K562 (cell line): Measurements from ENCODE around the gene TDRD10. TPM values are rescaled to one million over a fixed set of nuclear protein-coding genes. Genes with fewer than 3 reads are reported as not detected.

ENCODE experiments used
- JUN ChIP-seq, 2 experiments: sonication (generic) in 1 of 2; formaldehyde crosslinking in 1 of 2; IDR thresholded peaks; 2 replicates each; pipeline versions ENCODE4 v1.6.1 to v1.8.0; 2012 to 2022; ENCODE audit warnings: borderline replicate concordance in 2 of 2, mild to moderate bottlenecking in 2 of 2, improper control_type of control experiment in 1 of 2, low read depth in 1 of 2, low read length in 1 of 2, missing genetic modification reagents in 1 of 2
- MYBL2 ChIP-seq, 2 experiments: fragments of 450-650 bp in 1 of 2; sonication (generic) in 1 of 2; formaldehyde crosslinking in 1 of 2; IDR thresholded peaks; 2 replicates each; pipeline versions ENCODE4 v1.6.1 to v1.8.1; 2017 to 2022; ENCODE audit warnings: borderline replicate concordance in 1 of 2, inconsistent platforms in 1 of 2, low read depth in 1 of 2, mild to moderate bottlenecking in 1 of 2, missing genetic modification reagents in 1 of 2, moderate library complexity in 1 of 2
- MYC ChIP-seq, 2 experiments: fragments of 250-450 bp in 1 of 2; sonication (Bioruptor Pico) in 1 of 2; IDR thresholded peaks; 2 replicates each; pipeline versions ENCODE4 v1.5.1 to v1.6.1; 2012 to 2021; ENCODE audit warnings: low read depth in 2 of 2, borderline replicate concordance in 1 of 2, improper control_type of control experiment in 1 of 2, low read length in 1 of 2, mild to moderate bottlenecking in 1 of 2, moderate library complexity in 1 of 2
- OTX1 ChIP-seq: fragments of 450-650 bp; formaldehyde crosslinking; IDR thresholded peaks from 2 replicates; pipeline ENCODE4 v1.4.0; 2022; ENCODE audit warnings: mild to moderate bottlenecking
- SREBF2 ChIP-seq: sonication (generic); formaldehyde crosslinking; IDR thresholded peaks from 2 replicates; pipeline ENCODE4 v1.4.0; 2020; ENCODE audit warnings: mild to moderate bottlenecking, missing genetic modification reagents
- ZKSCAN1 ChIP-seq: fragments of 150-350 bp; IDR thresholded peaks from 2 replicates; pipeline ENCODE4 v1.6.1; 2016; ENCODE audit warnings: low read depth, low read length
- ZSCAN32 ChIP-seq: fragments of 450-650 bp; formaldehyde crosslinking; IDR thresholded peaks from 2 replicates; pipeline ENCODE4 v1.4.0; 2020; ENCODE audit warnings: mild to moderate bottlenecking, moderate library complexity
- polyA plus RNA-seq, 8 experiments: library from polyadenylated mRNA; depleted of rRNA in 4 of 8; stranded (reverse) in 5 of 8; unstranded in 3 of 8; fragments of >200 nt; fragmentation: Nextera tagmentation in 2 of 8; fragmentation: Illumina TruSeq in 1 of 8; extraction: Ambion mirVana in 2 of 8; extraction: Trizol in 1 of 8; gene quantifications; 2 replicates each; pipeline versions ENCODE4 v1.2.1 to v1.2.3, GENCODE V29; 2011 to 2014; ENCODE audit warnings: inconsistent platforms in 1 of 8, missing spikeins in 1 of 8
- total RNA-seq, 7 experiments: library from RNA; depleted of rRNA in 6 of 7; stranded (reverse); fragments of >200 nt in 6 of 7; fragmentation: Illumina TruSeq in 2 of 7; extraction: Trizol in 2 of 7; gene quantifications; 2 replicates each; pipeline versions ENCODE4 v1.2.1 to v1.2.3, GENCODE V29; 2011 to 2021; ENCODE audit warnings: low replicate concordance in 1 of 7
- TF ChIP-seq, protein P1 (sequence below): fragments of 450-650 bp; IDR thresholded peaks from 2 replicates; pipeline ENCODE4 v1.6.1; 2016; ENCODE audit warnings: low read depth
- TF ChIP-seq, protein P2 (sequence below): fragments of 450-650 bp; conservative IDR thresholded peaks from 2 replicates; pipeline ENCODE4 v1.6.1; 2016; ENCODE audit warnings: missing genetic modification characterization, low read depth, mild to moderate bottlenecking, missing compliant biosample characterization, moderate library complexity
- TF ChIP-seq, protein P3 (sequence below): fragments of 200-800 bp; sonication (Bioruptor generic); IDR thresholded peaks from 2 replicates; pipeline ENCODE4 v1.6.1; 2016; ENCODE audit warnings: missing genetic modification characterization, missing compliant biosample characterization

The TDRD10 gene
- total and polyA plus RNA-seq, 9 of the 15 experiments (the other 6 are each of a cell fraction or from before 2014, with no cell fraction given), result not detected

DNA sequence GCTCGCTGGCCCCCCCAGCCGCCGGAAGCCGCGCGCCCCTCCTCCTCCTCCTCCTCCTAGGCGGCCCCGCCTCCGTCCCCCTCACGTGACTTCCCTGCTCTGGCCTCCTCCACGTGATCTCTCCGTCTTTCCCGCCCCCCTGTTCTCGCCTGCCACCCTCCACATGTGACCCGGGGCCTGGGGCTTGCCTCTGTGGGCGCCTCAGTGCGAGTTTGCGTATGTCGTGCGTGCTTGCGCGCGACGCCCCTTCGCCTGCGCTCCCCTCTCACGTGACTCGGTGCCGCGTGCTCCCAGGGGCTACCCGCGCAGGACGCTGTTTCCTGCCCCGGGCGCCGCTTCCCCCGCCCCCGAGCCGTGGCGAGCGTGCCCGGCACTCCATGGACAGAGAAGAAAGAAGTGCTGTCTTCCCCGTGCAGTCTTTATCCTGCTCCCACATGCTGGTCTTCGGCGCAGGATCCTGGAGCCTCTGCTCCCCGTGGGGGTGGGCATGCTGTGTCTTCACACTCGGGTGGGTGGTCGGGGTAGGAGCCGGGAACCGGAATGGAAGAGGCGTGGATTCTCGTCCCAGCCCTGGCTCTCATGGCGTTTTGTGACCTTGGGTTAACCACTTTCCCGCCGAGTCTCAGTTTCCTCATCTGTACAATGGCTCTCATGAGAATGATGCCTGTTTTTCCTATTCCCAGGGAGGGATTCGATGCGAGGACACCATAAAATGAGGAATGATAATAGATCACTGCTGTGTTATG lies 56.9 kb downstream of the TDRD10 start (continued):
- peak; percentile 95 for TF ChIP-seq MYC (IDR thresholded peaks at IDR 0.05; ENCODE audit: low read depth, low read length)
- TF ChIP-seq MYC (CRISPR knock-in tag; IDR thresholded peaks at IDR 0.05; ENCODE audit: borderline replicate concordance, low read depth), result peak; percentile 91; the same call in 1 of the 2 replicates
- no peak for TF ChIP-seq SREBF2
- no peak for TF ChIP-seq MYBL2 (IDR thresholded peaks at IDR 0.05; ENCODE audit: low read depth)
- TF ChIP-seq MYBL2 (CRISPR knock-in tag; IDR thresholded peaks at IDR 0.05; ENCODE audit: borderline replicate concordance), result no peak
- TF ChIP-seq, protein P1, sequence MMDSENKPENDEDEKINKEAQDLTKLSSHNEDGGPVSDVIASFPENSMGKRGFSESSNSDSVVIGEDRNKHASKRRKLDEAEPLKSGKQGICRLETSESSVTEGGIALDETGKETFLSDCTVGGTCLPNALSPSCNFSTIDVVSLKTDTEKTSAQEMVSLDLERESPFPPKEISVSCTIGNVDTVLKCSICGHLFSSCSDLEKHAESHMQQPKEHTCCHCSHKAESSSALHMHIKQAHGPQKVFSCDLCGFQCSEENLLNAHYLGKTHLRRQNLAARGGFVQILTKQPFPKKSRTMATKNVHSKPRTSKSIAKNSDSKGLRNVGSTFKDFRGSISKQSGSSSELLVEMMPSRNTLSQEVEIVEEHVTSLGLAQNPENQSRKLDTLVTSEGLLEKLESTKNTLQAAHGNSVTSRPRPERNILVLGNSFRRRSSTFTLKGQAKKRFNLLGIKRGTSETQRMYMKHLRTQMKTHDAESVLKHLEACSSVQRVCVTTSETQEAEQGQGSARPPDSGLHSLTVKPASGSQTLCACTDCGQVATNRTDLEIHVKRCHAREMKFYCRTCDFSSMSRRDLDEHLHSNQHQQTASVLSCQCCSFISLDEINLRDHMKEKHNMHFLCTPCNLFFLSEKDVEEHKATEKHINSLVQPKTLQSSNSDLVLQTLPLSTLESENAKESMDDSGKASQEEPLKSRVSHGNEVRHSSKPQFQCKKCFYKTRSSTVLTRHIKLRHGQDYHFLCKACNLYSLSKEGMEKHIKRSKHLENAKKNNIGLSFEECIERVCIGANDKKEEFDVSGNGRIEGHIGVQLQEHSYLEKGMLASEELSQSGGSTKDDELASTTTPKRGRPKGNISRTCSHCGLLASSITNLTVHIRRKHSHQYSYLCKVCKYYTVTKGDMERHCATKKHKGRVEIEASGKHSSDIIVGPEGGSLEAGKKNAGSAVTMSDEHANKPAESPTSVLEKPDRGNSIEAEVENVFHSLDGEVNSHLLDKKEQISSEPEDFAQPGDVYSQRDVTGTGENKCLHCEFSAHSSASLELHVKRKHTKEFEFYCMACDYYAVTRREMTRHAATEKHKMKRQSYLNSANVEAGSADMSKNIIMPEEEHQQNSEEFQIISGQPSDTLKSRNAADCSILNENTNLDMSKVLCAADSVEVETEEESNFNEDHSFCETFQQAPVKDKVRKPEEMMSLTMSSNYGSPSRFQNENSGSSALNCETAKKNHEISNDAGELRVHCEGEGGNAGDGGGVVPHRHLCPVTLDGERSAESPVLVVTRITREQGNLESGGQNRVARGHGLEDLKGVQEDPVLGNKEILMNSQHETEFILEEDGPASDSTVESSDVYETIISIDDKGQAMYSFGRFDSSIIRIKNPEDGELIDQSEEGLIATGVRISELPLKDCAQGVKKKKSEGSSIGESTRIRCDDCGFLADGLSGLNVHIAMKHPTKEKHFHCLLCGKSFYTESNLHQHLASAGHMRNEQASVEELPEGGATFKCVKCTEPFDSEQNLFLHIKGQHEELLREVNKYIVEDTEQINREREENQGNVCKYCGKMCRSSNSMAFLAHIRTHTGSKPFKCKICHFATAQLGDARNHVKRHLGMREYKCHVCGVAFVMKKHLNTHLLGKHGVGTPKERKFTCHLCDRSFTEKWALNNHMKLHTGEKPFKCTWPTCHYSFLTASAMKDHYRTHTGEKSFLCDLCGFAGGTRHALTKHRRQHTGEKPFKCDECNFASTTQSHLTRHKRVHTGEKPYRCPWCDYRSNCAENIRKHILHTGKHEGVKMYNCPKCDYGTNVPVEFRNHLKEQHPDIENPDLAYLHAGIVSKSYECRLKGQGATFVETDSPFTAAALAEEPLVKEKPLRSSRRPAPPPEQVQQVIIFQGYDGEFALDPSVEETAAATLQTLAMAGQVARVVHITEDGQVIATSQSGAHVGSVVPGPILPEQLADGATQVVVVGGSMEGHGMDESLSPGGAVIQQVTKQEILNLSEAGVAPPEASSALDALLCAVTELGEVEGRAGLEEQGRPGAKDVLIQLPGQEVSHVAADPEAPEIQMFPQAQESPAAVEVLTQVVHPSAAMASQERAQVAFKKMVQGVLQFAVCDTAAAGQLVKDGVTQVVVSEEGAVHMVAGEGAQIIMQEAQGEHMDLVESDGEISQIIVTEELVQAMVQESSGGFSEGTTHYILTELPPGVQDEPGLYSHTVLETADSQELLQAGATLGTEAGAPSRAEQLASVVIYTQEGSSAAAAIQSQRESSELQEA, result no peak
- no peak for TF ChIP-seq ZKSCAN1
- TF ChIP-seq, protein P2, sequence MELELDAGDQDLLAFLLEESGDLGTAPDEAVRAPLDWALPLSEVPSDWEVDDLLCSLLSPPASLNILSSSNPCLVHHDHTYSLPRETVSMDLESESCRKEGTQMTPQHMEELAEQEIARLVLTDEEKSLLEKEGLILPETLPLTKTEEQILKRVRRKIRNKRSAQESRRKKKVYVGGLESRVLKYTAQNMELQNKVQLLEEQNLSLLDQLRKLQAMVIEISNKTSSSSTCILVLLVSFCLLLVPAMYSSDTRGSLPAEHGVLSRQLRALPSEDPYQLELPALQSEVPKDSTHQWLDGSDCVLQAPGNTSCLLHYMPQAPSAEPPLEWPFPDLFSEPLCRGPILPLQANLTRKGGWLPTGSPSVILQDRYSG (tag), result no peak
- TF ChIP-seq ZSCAN32 (CRISPR knock-in tag), result no peak
- TF ChIP-seq, protein P3, sequence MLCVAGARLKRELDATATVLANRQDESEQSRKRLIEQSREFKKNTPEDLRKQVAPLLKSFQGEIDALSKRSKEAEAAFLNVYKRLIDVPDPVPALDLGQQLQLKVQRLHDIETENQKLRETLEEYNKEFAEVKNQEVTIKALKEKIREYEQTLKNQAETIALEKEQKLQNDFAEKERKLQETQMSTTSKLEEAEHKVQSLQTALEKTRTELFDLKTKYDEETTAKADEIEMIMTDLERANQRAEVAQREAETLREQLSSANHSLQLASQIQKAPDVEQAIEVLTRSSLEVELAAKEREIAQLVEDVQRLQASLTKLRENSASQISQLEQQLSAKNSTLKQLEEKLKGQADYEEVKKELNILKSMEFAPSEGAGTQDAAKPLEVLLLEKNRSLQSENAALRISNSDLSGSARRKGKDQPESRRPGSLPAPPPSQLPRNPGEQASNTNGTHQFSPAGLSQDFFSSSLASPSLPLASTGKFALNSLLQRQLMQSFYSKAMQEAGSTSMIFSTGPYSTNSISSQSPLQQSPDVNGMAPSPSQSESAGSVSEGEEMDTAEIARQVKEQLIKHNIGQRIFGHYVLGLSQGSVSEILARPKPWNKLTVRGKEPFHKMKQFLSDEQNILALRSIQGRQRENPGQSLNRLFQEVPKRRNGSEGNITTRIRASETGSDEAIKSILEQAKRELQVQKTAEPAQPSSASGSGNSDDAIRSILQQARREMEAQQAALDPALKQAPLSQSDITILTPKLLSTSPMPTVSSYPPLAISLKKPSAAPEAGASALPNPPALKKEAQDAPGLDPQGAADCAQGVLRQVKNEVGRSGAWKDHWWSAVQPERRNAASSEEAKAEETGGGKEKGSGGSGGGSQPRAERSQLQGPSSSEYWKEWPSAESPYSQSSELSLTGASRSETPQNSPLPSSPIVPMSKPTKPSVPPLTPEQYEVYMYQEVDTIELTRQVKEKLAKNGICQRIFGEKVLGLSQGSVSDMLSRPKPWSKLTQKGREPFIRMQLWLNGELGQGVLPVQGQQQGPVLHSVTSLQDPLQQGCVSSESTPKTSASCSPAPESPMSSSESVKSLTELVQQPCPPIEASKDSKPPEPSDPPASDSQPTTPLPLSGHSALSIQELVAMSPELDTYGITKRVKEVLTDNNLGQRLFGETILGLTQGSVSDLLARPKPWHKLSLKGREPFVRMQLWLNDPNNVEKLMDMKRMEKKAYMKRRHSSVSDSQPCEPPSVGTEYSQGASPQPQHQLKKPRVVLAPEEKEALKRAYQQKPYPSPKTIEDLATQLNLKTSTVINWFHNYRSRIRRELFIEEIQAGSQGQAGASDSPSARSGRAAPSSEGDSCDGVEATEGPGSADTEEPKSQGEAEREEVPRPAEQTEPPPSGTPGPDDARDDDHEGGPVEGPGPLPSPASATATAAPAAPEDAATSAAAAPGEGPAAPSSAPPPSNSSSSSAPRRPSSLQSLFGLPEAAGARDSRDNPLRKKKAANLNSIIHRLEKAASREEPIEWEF (CRISPR knock-in tag), result no peak
- peak; percentile 93 for TF ChIP-seq JUN (IDR thresholded peaks at IDR 0.05; ENCODE audit: borderline replicate concordance, low read depth, low read length)
- TF ChIP-seq JUN (CRISPR knock-in tag; IDR thresholded peaks at IDR 0.05; ENCODE audit: borderline replicate concordance), result no peak; the same call in 1 of the 2 replicates
- 0 out of 2 replicates have a peak, but pooled peaks have one; percentile 12 for TF ChIP-seq OTX1 (CRISPR knock-in tag)
